Measurements from ENCODE around the gene VAV2. TPM values are rescaled to one million over a fixed set of nuclear protein-coding genes. Genes with fewer than 3 reads are reported as not detected.

Gene VAV2
- total RNA-seq, 1 donor from 2014 or later: 18.7 TPM

GRCh38 chr9:133913571-133914369 is 78.4 kb downstream of the VAV2 start:
- no peak overlapping the region for H3K4me3 ChIP-seq (ENCODE audit: low read depth, low read length)
- no peak for DNase-seq (ENCODE audit: low read depth)
- no peak for TF ChIP-seq CTCF (conservative IDR thresholded peaks at IDR 0.05; ENCODE audit: low read depth, low read length)

- no peak for DNase-seq (ENCODE audit: low read depth)
- H3K4me3 ChIP-seq (ENCODE audit: low read depth, low read length): no peak overlapping the region
- no peak for TF ChIP-seq CTCF (conservative IDR thresholded peaks at IDR 0.05; ENCODE audit: low read depth, low read length)
Observed at GRCh38 chr9:133910855-133911514, 81.1 kb downstream of the VAV2 start.

GRCh38 chr9:133906932-133907910 is 84.9 kb downstream of the VAV2 start:
- DNase-seq (ENCODE audit: low read depth): no peak
- no peak for TF ChIP-seq CTCF (conservative IDR thresholded peaks at IDR 0.05; ENCODE audit: low read depth, low read length)
- H3K4me3 ChIP-seq (ENCODE audit: low read depth, low read length): no peak overlapping the region

- no peak for DNase-seq (ENCODE audit: low read depth)
- TF ChIP-seq CTCF (conservative IDR thresholded peaks at IDR 0.05; ENCODE audit: low read depth, low read length): no peak
- H3K4me3 ChIP-seq (ENCODE audit: low read depth, low read length): no peak overlapping the region
Observed at GRCh38 chr9:133906218-133906617, 85.9 kb downstream of the VAV2 start.

- no peak for DNase-seq (ENCODE audit: low read depth)
- H3K4me3 ChIP-seq (ENCODE audit: low read depth, low read length): no peak overlapping the region
- no peak for TF ChIP-seq CTCF (conservative IDR thresholded peaks at IDR 0.05; ENCODE audit: low read depth, low read length)
Observed at GRCh38 chr9:133905493-133905892, 86.6 kb downstream of the VAV2 start.

- TF ChIP-seq CTCF (conservative IDR thresholded peaks at IDR 0.05; ENCODE audit: low read depth, low read length): no peak
- no peak for DNase-seq (ENCODE audit: low read depth)
- H3K4me3 ChIP-seq (ENCODE audit: low read depth, low read length): no peak overlapping the region
Observed at GRCh38 chr9:133904346-133905090, 87.6 kb downstream of the VAV2 start.

Data from epithelial cell of proximal tubule (primary cell).